ENCODE data around the gene S100A10. TPM values are rescaled to one million over a fixed set of nuclear protein-coding genes. Genes with fewer than 3 reads are reported as not detected.
A peak's percentile ranks its signal among the peaks of the same experiment; 100 is the strongest.

The S100A10 gene
- total RNA-seq, 2 experiments from 2014 or later, result 540 to 571 TPM

- Mint-ChIP-seq H3K4me3 (no peak overlapping the region), H3K27ac (no peak overlapping the region), H3K9me3 (ENCODE audit: insufficient read depth) (no peaks in the 10 kb centered on the region), H3K4me1 (ENCODE audit: low read depth) (peaks cover 22% of the 10 kb centered on the region), H3K36me3 (ENCODE audit: low read depth) (no peaks in the 10 kb centered on the region), H3K27me3 (ENCODE audit: low read depth) (peaks cover 10% of the 10 kb centered on the region)
- CTCF ChIA-PET, result interaction anchor here (0.9 to 28.9 kb wide), 4 partner anchors 19 to 88 kb away, joined by 3 to 1011 read pairs (median 4); partner anchors contain the start of gene S100A10
- peak; percentile 42 for DNase-seq
- POLR2A ChIA-PET, result no interaction called here
- peak; percentile 48 for ATAC-seq
Observed at GRCh38 chr1:151972542-151973248, 21.0 kb downstream of the S100A10 start.

GRCh38 chr1:151970626-151971025 lies 23.0 kb downstream of the S100A10 start:
- Mint-ChIP-seq H3K9me3 (ENCODE audit: insufficient read depth) (no peaks in the 10 kb centered on the region), H3K27me3 (ENCODE audit: low read depth) (peaks cover 11% of the 10 kb centered on the region), H3K27ac (no peak overlapping the region), H3K36me3 (ENCODE audit: low read depth) (no peaks in the 10 kb centered on the region), H3K4me3 (no peak overlapping the region), H3K4me1 (ENCODE audit: low read depth) (peaks cover 23% of the 10 kb centered on the region)
- DNase-seq (no peak), ATAC-seq (no peak)
- CTCF ChIA-PET, result interaction anchor here (0.9 to 28.9 kb wide), 7 partner anchors 21 to 83 kb away, joined by 3 to 1011 read pairs (median 5); partner anchors contain the start of gene S100A10
- POLR2A ChIA-PET, result no interaction called here

GRCh38 chr1:151970128-151970527 lies 23.5 kb downstream of the S100A10 start:
- ChIA-PET CTCF (interaction anchor here (0.7 to 28.9 kb wide), 9 partner anchors 22 to 82 kb away, joined by 3 to 1011 read pairs (median 5); partner anchors contain the start of gene S100A10), POLR2A (no interaction called here)
- Mint-ChIP-seq H3K27ac (no peak overlapping the region), H3K4me1 (ENCODE audit: low read depth) (peaks cover 23% of the 10 kb centered on the region), H3K9me3 (ENCODE audit: insufficient read depth) (no peaks in the 10 kb centered on the region), H3K27me3 (ENCODE audit: low read depth) (peaks cover 8% of the 10 kb centered on the region), H3K36me3 (ENCODE audit: low read depth) (no peaks in the 10 kb centered on the region), H3K4me3 (no peak overlapping the region)
- no peak for DNase-seq
- no peak for ATAC-seq

DNA sequence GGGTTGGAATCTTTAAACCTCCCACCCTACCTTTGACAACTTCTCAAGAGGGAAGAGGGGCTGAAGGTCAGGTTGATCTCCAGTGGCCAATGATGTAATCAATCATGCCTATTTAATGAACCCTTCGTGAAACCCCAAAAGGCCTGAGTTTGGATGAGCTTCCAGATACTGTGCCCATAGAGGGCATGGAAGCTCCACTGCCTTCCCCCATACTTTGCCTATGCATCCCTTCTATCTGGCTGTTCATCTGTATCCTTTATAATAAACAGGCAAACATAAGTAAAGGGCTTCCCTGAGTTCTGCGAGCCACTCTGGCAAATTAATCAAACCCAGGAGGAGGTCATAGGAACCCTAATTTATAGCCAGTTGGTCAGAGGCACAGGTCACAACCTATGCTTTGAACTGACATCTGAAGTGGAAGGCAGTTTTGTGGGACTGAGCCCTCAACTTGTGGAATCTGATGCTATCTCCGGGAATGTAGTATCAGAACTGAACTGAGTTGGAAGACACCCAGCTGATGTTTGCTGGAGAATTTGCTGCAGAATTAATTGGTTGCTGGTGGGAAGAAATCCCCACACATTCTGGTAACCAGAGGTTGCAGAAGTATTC lies 24.8 kb downstream of the S100A10 start:
- DNase-seq (no peak), ATAC-seq (no peak)
- Mint-ChIP-seq H3K27me3 (ENCODE audit: low read depth) (peaks cover 4% of the 10 kb centered on the region), H3K27ac (no peak overlapping the region), H3K9me3 (ENCODE audit: insufficient read depth) (no peaks in the 10 kb centered on the region), H3K36me3 (ENCODE audit: low read depth) (no peaks in the 10 kb centered on the region), H3K4me1 (ENCODE audit: low read depth) (peaks cover 23% of the 10 kb centered on the region), H3K4me3 (no peak overlapping the region)
- POLR2A ChIA-PET, result interaction anchor here (0.6 to 1.1 kb wide), 2 partner anchors 33 to 66 kb away, joined by 3 read pairs; no protein-coding TSS in a partner anchor
- CTCF ChIA-PET, result interaction anchor here (0.9 to 28.9 kb wide), 21 partner anchors 8 to 489 kb away, joined by 3 to 1011 read pairs (median 8); partner anchors contain the start of gene S100A10

- ChIA-PET POLR2A (interaction anchor here (0.6 to 1.1 kb wide), 3 partner anchors 31 to 67 kb away, joined by 3 to 5 read pairs (median 3); no protein-coding TSS in a partner anchor), CTCF (interaction anchor here (0.6 to 28.9 kb wide), 37 partner anchors 9 to 490 kb away, joined by 3 to 1011 read pairs (median 6); partner anchors contain the start of gene S100A10)
- peak overlapping the region; percentile 22 for H3K27ac Mint-ChIP-seq
- H3K4me1 Mint-ChIP-seq (ENCODE audit: low read depth), result peaks cover 23% of the 10 kb centered on the region
- DNase-seq (peak; percentile 80), ATAC-seq (peak; percentile 97)
- no peaks in the 10 kb centered on the region for H3K36me3 Mint-ChIP-seq (ENCODE audit: low read depth)
- peaks cover 7% of the 10 kb centered on the region for H3K27me3 Mint-ChIP-seq (ENCODE audit: low read depth)
- no peaks in the 10 kb centered on the region for H3K9me3 Mint-ChIP-seq (ENCODE audit: insufficient read depth)
- H3K4me3 Mint-ChIP-seq, result no peak overlapping the region
Observed at GRCh38 chr1:151968058-151968457, 25.6 kb downstream of the S100A10 start.

DNA sequence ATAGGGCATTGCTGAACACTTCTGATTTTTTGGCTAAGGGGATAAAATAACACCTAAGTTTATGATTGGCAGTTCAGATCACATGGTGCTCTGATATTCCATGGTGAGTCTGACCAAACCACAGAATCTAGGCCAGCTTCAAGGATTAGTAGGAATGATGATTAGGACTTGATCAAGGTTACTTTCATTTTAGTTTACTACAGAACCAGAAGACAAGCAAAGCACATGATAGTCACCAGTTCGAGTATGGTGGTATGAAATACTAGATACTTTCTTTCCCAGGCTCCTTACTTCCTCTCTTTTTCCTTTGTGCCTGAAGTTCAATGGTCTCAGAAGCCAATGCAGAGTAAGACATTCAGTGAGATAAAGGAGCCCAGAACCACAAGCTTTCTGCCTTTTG lies 26.6 kb downstream of the S100A10 start:
- Mint-ChIP-seq H3K27me3 (ENCODE audit: low read depth) (peaks cover 8% of the 10 kb centered on the region), H3K4me1 (ENCODE audit: low read depth) (peaks cover 17% of the 10 kb centered on the region), H3K27ac (no peak overlapping the region), H3K4me3 (no peak overlapping the region), H3K36me3 (ENCODE audit: low read depth) (no peaks in the 10 kb centered on the region), H3K9me3 (ENCODE audit: insufficient read depth) (no peaks in the 10 kb centered on the region)
- DNase-seq, result no peak
- CTCF ChIA-PET, result interaction anchor here (0.9 to 28.9 kb wide), 17 partner anchors 10 to 88 kb away, joined by 3 to 1011 read pairs (median 8); partner anchors contain the start of gene S100A10
- ATAC-seq, result no peak
- POLR2A ChIA-PET, result no interaction called here

- Mint-ChIP-seq H3K27ac (no peak overlapping the region), H3K36me3 (ENCODE audit: low read depth) (no peaks in the 10 kb centered on the region), H3K9me3 (ENCODE audit: insufficient read depth) (no peaks in the 10 kb centered on the region), H3K4me3 (no peak overlapping the region), H3K4me1 (ENCODE audit: low read depth) (peaks cover 17% of the 10 kb centered on the region), H3K27me3 (ENCODE audit: low read depth) (peaks cover 10% of the 10 kb centered on the region)
- POLR2A ChIA-PET, result no interaction called here
- no peak for ATAC-seq
- DNase-seq, result no peak
- CTCF ChIA-PET, result interaction anchor here (4.4 to 28.9 kb wide), 3 partner anchors 26 to 48 kb away, joined by 31 to 1011 read pairs (median 48); partner anchors contain the start of gene S100A10
Observed at GRCh38 chr1:151966061-151966460, 27.6 kb downstream of the S100A10 start.

DNA sequence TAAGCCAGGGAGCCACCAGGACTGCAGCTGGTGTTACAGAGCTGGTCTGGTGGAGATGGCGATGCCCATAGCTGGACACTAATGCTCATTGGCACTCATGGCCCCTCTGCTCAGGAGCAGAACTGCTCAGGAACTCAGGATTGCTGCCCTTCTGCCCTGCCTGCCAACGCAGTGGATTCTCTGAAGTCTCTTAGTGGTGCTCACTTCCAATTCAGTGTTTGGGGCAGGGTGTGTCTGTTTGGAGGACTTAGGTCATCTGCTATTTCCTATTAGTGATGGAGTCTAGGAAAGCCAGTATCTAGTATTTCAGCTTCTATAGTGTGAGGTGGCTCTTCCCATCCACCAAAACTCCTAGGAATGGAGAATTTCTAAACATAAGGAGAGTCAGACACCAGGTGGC lies 29.1 kb downstream of the S100A10 start:
- ATAC-seq (no peak), DNase-seq (no peak)
- Mint-ChIP-seq H3K27ac (no peak overlapping the region), H3K36me3 (ENCODE audit: low read depth) (no peaks in the 10 kb centered on the region), H3K4me3 (no peak overlapping the region), H3K9me3 (ENCODE audit: insufficient read depth) (no peaks in the 10 kb centered on the region), H3K27me3 (ENCODE audit: low read depth) (peaks cover 10% of the 10 kb centered on the region), H3K4me1 (ENCODE audit: low read depth) (peaks cover 22% of the 10 kb centered on the region)
- CTCF ChIA-PET, result interaction anchor here (1.2 to 28.9 kb wide), 3 partner anchors 27 to 77 kb away, joined by 3 to 1011 read pairs (median 31); partner anchors contain the start of gene S100A10
- POLR2A ChIA-PET, result no interaction called here

DNA sequence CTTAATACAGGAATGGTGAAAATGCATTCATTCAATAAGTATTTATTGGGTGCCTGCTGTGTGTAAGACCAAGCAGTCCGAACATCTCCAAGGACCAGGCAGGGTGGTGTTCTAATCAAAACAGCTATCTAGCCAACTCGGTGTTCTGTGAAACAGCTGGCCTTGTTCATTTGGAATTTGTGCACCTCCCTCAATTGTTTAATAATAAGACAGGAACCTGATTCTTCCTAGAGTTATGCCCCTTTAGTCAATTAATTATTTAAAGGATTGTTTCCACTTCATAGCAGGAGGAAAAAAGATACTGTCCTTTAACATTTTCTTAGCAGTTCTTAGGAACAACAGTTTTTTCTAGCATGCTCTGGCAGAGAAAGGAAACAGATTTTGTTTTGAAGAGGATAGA lies 30.4 kb downstream of the S100A10 start:
- no peak for ATAC-seq
- no peak overlapping the region for H3K27ac Mint-ChIP-seq
- peaks cover 10% of the 10 kb centered on the region for H3K27me3 Mint-ChIP-seq (ENCODE audit: low read depth)
- peaks cover 11% of the 10 kb centered on the region for H3K4me1 Mint-ChIP-seq (ENCODE audit: low read depth)
- DNase-seq, result no peak
- H3K36me3 Mint-ChIP-seq (ENCODE audit: low read depth), result no peaks in the 10 kb centered on the region
- no peak overlapping the region for H3K4me3 Mint-ChIP-seq
- no peaks in the 10 kb centered on the region for H3K9me3 Mint-ChIP-seq (ENCODE audit: insufficient read depth)
- ChIA-PET CTCF (interaction anchor here (0.8 to 28.9 kb wide), 4 partner anchors 29 to 225 kb away, joined by 3 to 1011 read pairs (median 4); partner anchors contain the start of gene S100A10), POLR2A (no interaction called here)

GRCh38 chr1:151961833-151962232 lies 31.8 kb downstream of the S100A10 start:
- POLR2A ChIA-PET, result no interaction called here
- Mint-ChIP-seq H3K27me3 (ENCODE audit: low read depth) (peaks cover 10% of the 10 kb centered on the region), H3K9me3 (ENCODE audit: insufficient read depth) (no peaks in the 10 kb centered on the region), H3K27ac (no peak overlapping the region), H3K4me1 (ENCODE audit: low read depth) (peaks cover 5% of the 10 kb centered on the region), H3K36me3 (ENCODE audit: low read depth) (no peaks in the 10 kb centered on the region), H3K4me3 (no peak overlapping the region)
- CTCF ChIA-PET, result interaction anchor here (28.9 kb wide), 1 partner anchor 30 kb away, joined by 1011 read pairs; the partner anchor contains the start of gene S100A10
- no peak for ATAC-seq
- no peak for DNase-seq

DNA sequence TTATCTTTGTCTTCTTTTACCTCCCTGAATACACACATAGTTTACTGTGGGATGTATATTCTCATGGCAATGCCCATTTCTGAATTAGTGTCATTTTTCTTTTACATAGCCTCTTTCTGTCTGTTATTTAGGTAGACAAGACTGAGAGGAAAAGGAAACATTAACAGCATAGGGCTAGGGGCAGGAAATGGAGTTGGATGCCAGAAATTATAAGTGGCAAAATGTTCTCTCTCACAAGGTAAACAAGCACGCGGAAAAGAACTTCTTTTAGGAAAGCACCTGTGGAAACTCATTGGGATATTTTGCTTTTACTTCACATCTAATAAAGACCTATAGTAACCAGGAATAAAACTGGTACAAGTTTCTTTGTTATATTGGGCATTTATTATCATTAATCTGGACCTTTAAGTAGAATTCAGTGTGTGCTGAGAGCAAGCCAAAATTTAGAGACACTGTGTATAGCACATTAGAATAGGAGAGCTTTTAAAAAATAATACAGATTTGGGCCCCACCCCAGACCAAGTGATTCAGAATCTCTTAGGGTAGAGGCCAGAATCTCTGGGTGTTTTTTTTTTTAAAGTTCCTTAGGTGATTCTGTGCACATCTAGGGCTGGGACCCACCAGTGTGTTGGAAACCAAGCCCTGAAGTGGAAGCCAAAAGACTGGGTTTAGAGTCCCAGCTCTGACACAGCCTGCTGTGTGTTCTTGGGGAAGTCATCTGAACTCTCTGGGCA lies 32.7 kb downstream of the S100A10 start:
- H3K27ac Mint-ChIP-seq, result no peak overlapping the region
- POLR2A ChIA-PET, result interaction anchor here (0.6 kb wide), 1 partner anchor 19 kb away, joined by 3 read pairs; no protein-coding TSS in a partner anchor

More for the DNA sequence above, 32.7 kb downstream of the S100A10 start:
- H3K4me3 Mint-ChIP-seq, result no peak overlapping the region
- DNase-seq, result no peak
- no peaks in the 10 kb centered on the region for H3K36me3 Mint-ChIP-seq (ENCODE audit: low read depth)
- no peaks in the 10 kb centered on the region for H3K9me3 Mint-ChIP-seq (ENCODE audit: insufficient read depth)
- ATAC-seq, result no peak
- H3K4me1 Mint-ChIP-seq (ENCODE audit: low read depth), result peaks cover 5% of the 10 kb centered on the region
- peaks cover 9% of the 10 kb centered on the region for H3K27me3 Mint-ChIP-seq (ENCODE audit: low read depth)
- CTCF ChIA-PET, result no interaction called here

Measured in activated CD8-positive, alpha-beta T cell treated with anti-CD3 and anti-CD28 coated beads, Interleukin-2, amount 10 ng/mL, durations not matched to agents 7 days and 5 days (primary cell).